Upper lobe of left lung (tissue), 4 donors: ENCODE data around the gene NASP.

Source experiments
- CTCF ChIP-seq, 6 experiments: fragments of 450-650 bp in 4 of 6; fragments of 200-600 bp in 2 of 6; sonication (generic) in 2 of 6; IDR thresholded peaks; one replicate each; pipeline ENCODE4 v1.5.1; 2016 to 2019; ENCODE audit warnings: antibody characterized with exemption in 6 of 6
- POLR2A ChIP-seq, 4 donors: fragments of 450-650 bp; IDR thresholded peaks; one replicate each; pipeline ENCODE4 v1.5.1; 2016 to 2017; ENCODE audit warnings: antibody characterized with exemption in 4 of 4, mild to moderate bottlenecking in 2 of 4

- TF ChIP-seq CTCF (IDR thresholded peaks at IDR 0.05) (no peak), POLR2A (IDR thresholded peaks at IDR 0.05) (no peak)
These were observed 10.6 kb downstream of the NASP start for GRCh38 chr1:45594412-45594811.
